Measurements from ENCODE around the gene GKAP1.

The GKAP1 gene

GRCh38 chr9:83794051-83794450 lies 23.5 kb downstream of the GKAP1 start:
- Histone ChIP-seq H2AFZ (ENCODE audit: low read length) (no peak overlapping the region), H3F3A (ENCODE audit: insufficient read depth, low read length) (no peaks in the 10 kb centered on the region), H3K4me3 (ENCODE audit: low read depth, low read length, poor library complexity, severe bottlenecking) (no peak overlapping the region), H4K20me1 (ENCODE audit: insufficient read depth, low read length) (no peaks in the 10 kb centered on the region), H3K36me3 (ENCODE audit: insufficient read depth, low read length) (no peaks in the 10 kb centered on the region), H3K27ac (ENCODE audit: low read depth, low read length, poor library complexity, severe bottlenecking) (no peak overlapping the region), H3K79me2 (ENCODE audit: insufficient read depth, low read length) (no peaks in the 10 kb centered on the region), H3K27me3 (ENCODE audit: insufficient read depth, low read length) (no peaks in the 10 kb centered on the region), H3K9ac (ENCODE audit: low read length) (no peak overlapping the region), H3K4me1 (ENCODE audit: insufficient read depth, low read length, severe bottlenecking) (no peaks in the 10 kb centered on the region), H3K9me3 (ENCODE audit: low read length) (no peaks in the 10 kb centered on the region), H3K9me2 (ENCODE audit: low read depth, low read length) (no peaks in the 10 kb centered on the region), H3K4me2 (ENCODE audit: low read length) (no peak overlapping the region)
- TF ChIP-seq, protein P1, sequence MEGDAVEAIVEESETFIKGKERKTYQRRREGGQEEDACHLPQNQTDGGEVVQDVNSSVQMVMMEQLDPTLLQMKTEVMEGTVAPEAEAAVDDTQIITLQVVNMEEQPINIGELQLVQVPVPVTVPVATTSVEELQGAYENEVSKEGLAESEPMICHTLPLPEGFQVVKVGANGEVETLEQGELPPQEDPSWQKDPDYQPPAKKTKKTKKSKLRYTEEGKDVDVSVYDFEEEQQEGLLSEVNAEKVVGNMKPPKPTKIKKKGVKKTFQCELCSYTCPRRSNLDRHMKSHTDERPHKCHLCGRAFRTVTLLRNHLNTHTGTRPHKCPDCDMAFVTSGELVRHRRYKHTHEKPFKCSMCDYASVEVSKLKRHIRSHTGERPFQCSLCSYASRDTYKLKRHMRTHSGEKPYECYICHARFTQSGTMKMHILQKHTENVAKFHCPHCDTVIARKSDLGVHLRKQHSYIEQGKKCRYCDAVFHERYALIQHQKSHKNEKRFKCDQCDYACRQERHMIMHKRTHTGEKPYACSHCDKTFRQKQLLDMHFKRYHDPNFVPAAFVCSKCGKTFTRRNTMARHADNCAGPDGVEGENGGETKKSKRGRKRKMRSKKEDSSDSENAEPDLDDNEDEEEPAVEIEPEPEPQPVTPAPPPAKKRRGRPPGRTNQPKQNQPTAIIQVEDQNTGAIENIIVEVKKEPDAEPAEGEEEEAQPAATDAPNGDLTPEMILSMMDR (IDR thresholded peaks at IDR 0.05; ENCODE audit: low read length), result no peak
- TF ChIP-seq EZH2 (IDR thresholded peaks at IDR 0.05; ENCODE audit: borderline replicate concordance, low read length), result no peak

DNA sequence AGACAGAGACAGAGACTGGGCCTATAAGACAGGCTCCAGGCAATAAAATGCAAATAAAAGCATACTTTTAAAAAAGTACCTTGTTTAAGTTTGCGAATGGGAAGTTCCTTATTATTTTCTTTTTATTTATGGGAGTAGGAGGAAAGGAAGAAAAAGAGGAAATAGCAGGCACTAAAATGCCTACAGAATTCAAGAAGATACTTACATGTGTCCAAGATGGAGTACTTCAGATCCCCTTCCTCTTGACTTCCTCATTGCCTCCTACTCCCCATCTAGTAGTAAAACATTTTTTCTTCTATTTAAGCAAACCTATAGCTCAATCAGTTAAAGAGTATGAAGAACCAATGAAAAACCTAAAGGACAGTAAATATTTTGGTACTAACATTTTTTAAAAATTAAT lies 24.8 kb downstream of the GKAP1 start:
- Histone ChIP-seq H3F3A (ENCODE audit: insufficient read depth, low read length) (no peaks in the 10 kb centered on the region), H3K9me2 (ENCODE audit: low read depth, low read length) (no peaks in the 10 kb centered on the region), H3K36me3 (ENCODE audit: insufficient read depth, low read length) (no peaks in the 10 kb centered on the region), H2AFZ (ENCODE audit: low read length) (no peak overlapping the region), H3K27ac (ENCODE audit: low read depth, low read length, poor library complexity, severe bottlenecking) (no peak overlapping the region), H3K4me3 (ENCODE audit: low read depth, low read length, poor library complexity, severe bottlenecking) (no peak overlapping the region), H3K4me1 (ENCODE audit: insufficient read depth, low read length, severe bottlenecking) (no peaks in the 10 kb centered on the region), H3K4me2 (ENCODE audit: low read length) (no peak overlapping the region), H3K79me2 (ENCODE audit: insufficient read depth, low read length) (no peaks in the 10 kb centered on the region), H4K20me1 (ENCODE audit: insufficient read depth, low read length) (no peaks in the 10 kb centered on the region), H3K9ac (ENCODE audit: low read length) (no peak overlapping the region), H3K27me3 (ENCODE audit: insufficient read depth, low read length) (no peaks in the 10 kb centered on the region), H3K9me3 (ENCODE audit: low read length) (no peaks in the 10 kb centered on the region)
- TF ChIP-seq, protein P1 (IDR thresholded peaks at IDR 0.05; ENCODE audit: low read length), result no peak
- TF ChIP-seq EZH2 (IDR thresholded peaks at IDR 0.05; ENCODE audit: borderline replicate concordance, low read length), result no peak

GRCh38 chr9:83778164-83778563 lies 39.4 kb downstream of the GKAP1 start:
- H3K36me3 ChIP-seq (ENCODE audit: insufficient read depth, low read length), result no peaks in the 10 kb centered on the region
- no peak overlapping the region for H3K27ac ChIP-seq (ENCODE audit: low read depth, low read length, poor library complexity, severe bottlenecking)
- no peak overlapping the region for H3K4me3 ChIP-seq (ENCODE audit: low read depth, low read length, poor library complexity, severe bottlenecking)
- no peak for TF ChIP-seq EZH2 (IDR thresholded peaks at IDR 0.05; ENCODE audit: borderline replicate concordance, low read length)
- H3K27me3 ChIP-seq (ENCODE audit: insufficient read depth, low read length), result no peaks in the 10 kb centered on the region
- H2AFZ ChIP-seq (ENCODE audit: low read length), result no peak overlapping the region
- no peaks in the 10 kb centered on the region for H3K79me2 ChIP-seq (ENCODE audit: insufficient read depth, low read length)
- H3K4me1 ChIP-seq (ENCODE audit: insufficient read depth, low read length, severe bottlenecking), result no peaks in the 10 kb centered on the region
- no peaks in the 10 kb centered on the region for H3K9me3 ChIP-seq (ENCODE audit: low read length)
- no peak overlapping the region for H3K4me2 ChIP-seq (ENCODE audit: low read length)
- H3K9me2 ChIP-seq (ENCODE audit: low read depth, low read length), result no peaks in the 10 kb centered on the region
- no peaks in the 10 kb centered on the region for H3F3A ChIP-seq (ENCODE audit: insufficient read depth, low read length)
- H3K9ac ChIP-seq (ENCODE audit: low read length), result no peak overlapping the region
- no peaks in the 10 kb centered on the region for H4K20me1 ChIP-seq (ENCODE audit: insufficient read depth, low read length)

GRCh38 chr9:83775932-83776331 lies 41.6 kb downstream of the GKAP1 start:
- Histone ChIP-seq H4K20me1 (ENCODE audit: insufficient read depth, low read length) (no peaks in the 10 kb centered on the region), H3K9ac (ENCODE audit: low read length) (no peak overlapping the region), H3K4me1 (ENCODE audit: insufficient read depth, low read length, severe bottlenecking) (no peaks in the 10 kb centered on the region), H3K36me3 (ENCODE audit: insufficient read depth, low read length) (no peaks in the 10 kb centered on the region), H3K9me2 (ENCODE audit: low read depth, low read length) (no peaks in the 10 kb centered on the region), H3K9me3 (ENCODE audit: low read length) (no peaks in the 10 kb centered on the region), H3K4me3 (ENCODE audit: low read depth, low read length, poor library complexity, severe bottlenecking) (no peak overlapping the region), H3F3A (ENCODE audit: insufficient read depth, low read length) (no peaks in the 10 kb centered on the region), H3K4me2 (ENCODE audit: low read length) (no peak overlapping the region), H3K79me2 (ENCODE audit: insufficient read depth, low read length) (no peaks in the 10 kb centered on the region), H2AFZ (ENCODE audit: low read length) (no peak overlapping the region), H3K27me3 (ENCODE audit: insufficient read depth, low read length) (no peaks in the 10 kb centered on the region), H3K27ac (ENCODE audit: low read depth, low read length, poor library complexity, severe bottlenecking) (no peak overlapping the region)
- TF ChIP-seq, protein P1 (IDR thresholded peaks at IDR 0.05; ENCODE audit: low read length), result no peak
- no peak for TF ChIP-seq EZH2 (IDR thresholded peaks at IDR 0.05; ENCODE audit: borderline replicate concordance, low read length)

Measured in OCI-LY1 (cell line).